Measurements from ENCODE around the gene ITFG2.
"Not testable (repeated sequence)": the region's sequence is repeated elsewhere in the genome, so short reads cannot be mapped to it uniquely, and the experiment has no call there.

Gene ITFG2

DNA sequence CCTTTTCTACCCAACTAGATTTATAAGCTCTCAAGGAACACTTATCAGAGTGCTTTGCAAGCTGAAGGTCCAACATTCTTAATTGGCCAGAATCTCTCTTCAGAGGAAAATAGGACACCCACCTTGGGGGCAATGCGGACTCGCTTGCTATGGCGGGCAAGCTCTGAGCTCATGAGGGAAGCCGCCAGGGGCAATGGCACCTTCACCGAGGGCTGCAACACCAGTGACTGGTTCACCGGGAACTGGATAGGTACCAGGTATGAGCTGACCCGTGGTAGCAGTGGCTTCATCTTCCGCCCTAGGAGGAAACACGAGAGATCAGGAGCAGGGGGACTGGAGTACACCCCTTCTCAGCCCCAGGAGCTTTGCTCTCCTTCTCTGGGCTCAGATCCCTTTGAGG is 51.7 kb downstream of the ITFG2 start:
- DNase-seq = no peak

- not testable (repeated sequence) for DNase-seq
These were observed 56.6 kb downstream of the ITFG2 start for GRCh38 chr12:2868986-2869632.
